ENCODE results near the gene DOCK2. TPM values are rescaled to one million over a fixed set of nuclear protein-coding genes. Genes with fewer than 3 reads are reported as not detected.

The DOCK2 gene
- total and polyA plus RNA-seq, 9 of the 15 experiments (the other 6 are each of a cell fraction or from before 2014, with no cell fraction given), result 4.5 to 42.6 (median 20.5) TPM

GRCh38 chr5:169758886-169759285 lies 121.8 kb downstream of the DOCK2 start:
- H3K9ac ChIP-seq (ENCODE audit: insufficient read depth in 1 of 2, low read depth in 2 of 2, low read length in 2 of 2), result no peak overlapping the region
- no peaks in the 10 kb centered on the region; the same call in 2 of the 3 replicates for H3K36me3 ChIP-seq (ENCODE audit: control insufficient read depth, insufficient read depth, low read length)
- ChIA-PET CTCF (ENCODE audit: low intra/inter-chr PET ratio) (no interaction called here), POLR2A (no interaction called here)
- BruUV-seq (replicated peaks), result no TSS peak
- DNase-seq (ENCODE audit: extremely low read depth in 1 of 4, low spot score in 3 of 4) (no peak), FAIRE-seq (no peak), ATAC-seq (no peak)
- no peak overlapping the region for H3K4me3 ChIP-seq
- H3K4me2 ChIP-seq (ENCODE audit: insufficient read depth, low read length), result no peak overlapping the region
- H3K4me1 ChIP-seq (replicated peaks in 1 of 2; ENCODE audit: control insufficient read depth in 2 of 2, insufficient read depth in 2 of 2, low read length in 2 of 2), result no peaks in the 10 kb centered on the region; a peak in 1 of 5 replicates
- in situ Hi-C loops (cut with MboI) (no loop called here), intact Hi-C loops (cut with micrococcal nuclease) (no loop called here)
- H3K79me2 ChIP-seq (ENCODE audit: control insufficient read depth, insufficient read depth, low read length), result no peaks in the 10 kb centered on the region
- H2AFZ ChIP-seq (ENCODE audit: low read depth, low read length), result no peak overlapping the region
- H3K9me1 ChIP-seq (ENCODE audit: control insufficient read depth, insufficient read depth, low read length), result no peaks in the 10 kb centered on the region
- H3K27ac ChIP-seq (ENCODE audit: extremely low read depth, low read depth, low read length), result no peak overlapping the region
- TF ChIP-seq ZNF146 (CRISPR knock-in tag; IDR thresholded peaks at IDR 0.05; ENCODE audit: unreplicated experiment) (no peak), ZNF592 (IDR thresholded peaks at IDR 0.05) (no peak), TAF1 (IDR thresholded peaks at IDR 0.05; ENCODE audit: control insufficient read depth, extremely low read depth, insufficient read depth, low read length, severe bottlenecking) (no peak), SUPT5H (IDR thresholded peaks at IDR 0.05) (no peak), CCAR2 (IDR thresholded peaks at IDR 0.05; ENCODE audit: low read depth, low read length) (no peak), GATAD2B (IDR thresholded peaks at IDR 0.05; ENCODE audit: borderline replicate concordance) (no peak), LCOR (CRISPR knock-in tag; IDR thresholded peaks at IDR 0.05) (no peak), TFE3 (CRISPR knock-in tag; IDR thresholded peaks at IDR 0.05) (no peak), ZMIZ1 (IDR thresholded peaks at IDR 0.05; ENCODE audit: low read depth in 2 of 2, low read length in 2 of 2) (no peak)
- H3K27me3 ChIP-seq (ENCODE audit: control insufficient read depth in 2 of 2, insufficient read depth in 2 of 2, low read length in 2 of 2), result no peaks in the 10 kb centered on the region
- H3K9me3 ChIP-seq (replicated peaks; ENCODE audit: control insufficient read depth, insufficient read depth, low read depth, low read length), result no peaks in the 10 kb centered on the region
- no peaks in the 10 kb centered on the region for H4K20me1 ChIP-seq (replicated peaks; ENCODE audit: control insufficient read depth, insufficient read depth, low read length)

Data from K562 (cell line).